A549 (cell line): ENCODE results near the gene GPRC5D. TPM values are rescaled to one million over a fixed set of nuclear protein-coding genes. Genes with fewer than 3 reads are reported as not detected.
A peak's percentile ranks its signal among the peaks of the same experiment; 100 is the strongest.

ENCODE experiments used
- ATAC-seq, 2 experiments: fragments of 200-7000 bp in 1 of 2; fragments of >200 bp in 1 of 2; cut with Nextera tagmentation in 1 of 2; cut with Tn5 transposase in 1 of 2; 3 replicates each; pipeline versions ENCODE4 v1.8.0 to v1.9.1; 2018 to 2020; ENCODE audit warnings: mild to moderate bottlenecking in 1 of 2, moderate library complexity in 1 of 2
- CTCF ChIA-PET: fragments of 300-600 bp; sonication (Branson Sonifier 250); formaldehyde crosslinking; extraction: SDS; loops from one replicate; lab custom pipeline; 2021; ENCODE audit warnings: antibody characterized with exemption, inconsistent platforms; lab: Yijun Ruan, JAX
- POLR2A ChIA-PET: fragments of 350-600 bp; formaldehyde crosslinking; extraction: SDS; loops from one replicate; lab custom pipeline; 2021; ENCODE audit warnings: antibody characterized with exemption, inconsistent platforms; lab: Yijun Ruan, JAX
- DNase-seq, 2 experiments: peaks; one replicate each; pipeline versions ENCODE4 v3.0.0 to v3.0.0-alpha.2; 2011 to 2016; ENCODE audit warnings: low read depth in 1 of 2, low spot score in 1 of 2
- FAIRE-seq: peaks from 2 replicates; lab custom pipeline; 2011; peaks lifted over from hg19 to GRCh38; lab: Jason Lieb, UNC
- H3K27ac ChIP-seq, 2 experiments: fragments of >200 bp; sonication (Bioruptor Twin); formaldehyde crosslinking; 3 replicates each; pipeline ENCODE4 v1.5.1; 2016 to 2017
- H3K4me1 ChIP-seq: fragments of >200 bp; sonication (Bioruptor Twin); formaldehyde crosslinking; 3 replicates; pipeline ENCODE4 v1.6.1; 2016
- H3K4me2 ChIP-seq: fragments of >200 bp; sonication (Bioruptor Twin); formaldehyde crosslinking; 3 replicates; pipeline ENCODE4 v1.6.1; 2016
- H3K4me3 ChIP-seq: fragments of >200 bp; sonication (Bioruptor Twin); formaldehyde crosslinking; 3 replicates; pipeline ENCODE4 v1.5.1; 2016
- H3K9me3 ChIP-seq: fragments of >200 bp; sonication (Bioruptor Twin); formaldehyde crosslinking; 3 replicates; pipeline ENCODE4 v1.6.1; 2016
- ATOH8 ChIP-seq: fragments of 250-450 bp; sonication (Bioruptor Pico); IDR thresholded peaks from 2 replicates; pipeline ENCODE4 v1.5.0; 2020; ENCODE audit warnings: low read depth, mild to moderate bottlenecking, moderate library complexity
- BCL3 ChIP-seq: fragments of >200 bp; sonication (Bioruptor Twin); formaldehyde crosslinking; IDR thresholded peaks from 3 replicates; pipeline ENCODE4 v1.6.1; 2016
- CBX2 ChIP-seq: fragments of 200-600 bp; sonication (generic); IDR thresholded peaks from 2 replicates; pipeline ENCODE4 v1.6.1; 2016; ENCODE audit warnings: low read depth, mild to moderate bottlenecking, borderline replicate concordance
- E2F6 ChIP-seq: IDR thresholded peaks from 2 replicates; pipeline ENCODE4 v1.6.1; 2012; ENCODE audit warnings: low read depth, borderline replicate concordance
- ESRRA ChIP-seq: fragments of 150-350 bp; IDR thresholded peaks from 2 replicates; pipeline ENCODE4 v1.6.1; 2014; ENCODE audit warnings: mild to moderate bottlenecking, low read length, borderline replicate concordance
- FOSB ChIP-seq: fragments of 250-450 bp; sonication (Bioruptor Pico); IDR thresholded peaks from 2 replicates; pipeline ENCODE4 v1.5.0; 2020; ENCODE audit warnings: mild to moderate bottlenecking, moderate library complexity
- FOSL2 ChIP-seq, 2 experiments: fragments of 450-650 bp in 1 of 2; fragments of >200 bp in 1 of 2; sonication (Bioruptor Twin) in 1 of 2; formaldehyde crosslinking; IDR thresholded peaks; 2 replicates each; pipeline versions ENCODE4 v1.5.0 to v1.6.1; 2016 to 2020; ENCODE audit warnings: mild to moderate bottlenecking in 1 of 2, moderate library complexity in 1 of 2
- HOXA7 ChIP-seq: fragments of 250-450 bp; sonication (Bioruptor Pico); IDR thresholded peaks from 2 replicates; pipeline ENCODE4 v1.5.0; 2020; ENCODE audit warnings: mild to moderate bottlenecking, moderate library complexity
- HOXB5 ChIP-seq: fragments of 250-450 bp; sonication (Bioruptor Pico); IDR thresholded peaks from 2 replicates; pipeline ENCODE4 v1.5.0; 2020; ENCODE audit warnings: mild to moderate bottlenecking, moderate library complexity
- MAFK ChIP-seq: fragments of 450-650 bp; IDR thresholded peaks from 2 replicates; pipeline ENCODE4 v1.6.1; 2014; ENCODE audit not compliant: partially characterized antibody
- MAZ ChIP-seq: fragments of 150-350 bp; IDR thresholded peaks from 2 replicates; pipeline ENCODE4 v1.6.1; 2014; ENCODE audit warnings: antibody characterized with exemption, low read depth, low read length, borderline replicate concordance
- MYC ChIP-seq: IDR thresholded peaks from 2 replicates; pipeline ENCODE4 v1.6.1; 2012; ENCODE audit warnings: mild to moderate bottlenecking, inconsistent platforms, low read length, improper control_type of control experiment, borderline replicate concordance
- NFE2L2 ChIP-seq: fragments of 150-350 bp; conservative IDR thresholded peaks from 2 replicates; pipeline ENCODE4 v1.6.1; 2014; ENCODE audit warnings: low read length
- POLR2AphosphoS2 ChIP-seq: conservative IDR thresholded peaks from 2 replicates; pipeline ENCODE4 v1.6.1; 2012; ENCODE audit warnings: low read length, improper control_type of control experiment, inconsistent platforms
- RCOR1 ChIP-seq: fragments of 150-350 bp; IDR thresholded peaks from 2 replicates; pipeline ENCODE4 v1.6.1; 2014; ENCODE audit warnings: antibody characterized with exemption, low read length, low read depth
- RFX5 ChIP-seq: fragments of 450-650 bp; IDR thresholded peaks from 2 replicates; pipeline ENCODE4 v1.7.1; 2014; ENCODE audit warnings: antibody characterized with exemption, mild to moderate bottlenecking, moderate library complexity
- RNF2 ChIP-seq: fragments of 200-600 bp; sonication (generic); IDR thresholded peaks from 2 replicates; pipeline ENCODE4 v1.6.1; 2016; ENCODE audit warnings: low read depth, mild to moderate bottlenecking, antibody characterized with exemption, moderate library complexity, borderline replicate concordance
- SMC3 ChIP-seq: fragments of >200 bp; sonication (Bioruptor Twin); formaldehyde crosslinking; IDR thresholded peaks from 3 replicates; pipeline ENCODE4 v1.6.1; 2018; ENCODE audit warnings: inconsistent platforms
- TFCP2L1 ChIP-seq: fragments of 250-450 bp; sonication (Bioruptor Pico); IDR thresholded peaks from 2 replicates; pipeline ENCODE4 v1.5.0; 2021; ENCODE audit warnings: mild to moderate bottlenecking
- ZC3H11A ChIP-seq: fragments of 450-650 bp; IDR thresholded peaks from 2 replicates; pipeline ENCODE4 v1.6.1; 2014; ENCODE audit warnings: antibody characterized with exemption, mild to moderate bottlenecking
- ZSCAN20 ChIP-seq: fragments of 250-450 bp; sonication (Bioruptor Pico); IDR thresholded peaks from 2 replicates; pipeline ENCODE4 v1.8.0; 2022; ENCODE audit warnings: mild to moderate bottlenecking, moderate library complexity
- WGBS: methylation state at CpG from one replicate; pipeline ENCODE4 v1.1.6; 2017; ENCODE audit errors: missing lambda C conversion rate; 5-methylcytosine and 5-hydroxymethylcytosine counted together
- polyA plus RNA-seq, 4 experiments: library from polyadenylated mRNA; depleted of rRNA in 3 of 4; stranded (reverse); fragments of >200 nt; fragmentation: RNase III in 1 of 4; extraction: RNeasy Plus Mini Kit Qiagen cat#74134 plus additional on column Dnase treatment in 1 of 4; gene quantifications; 2 replicates in 3 of 4; 3 replicates in 1 of 4; pipeline ENCODE4 v1.2.3, GENCODE V29; 2011 to 2017
- TF ChIP-seq, protein P1 (sequence below): fragments of 150-350 bp; IDR thresholded peaks from 2 replicates; pipeline ENCODE4 v1.6.1; 2014; ENCODE audit warnings: low read depth, mild to moderate bottlenecking, low read length
- TF ChIP-seq, protein P2 (sequence below): IDR thresholded peaks from 2 replicates; pipeline ENCODE4 v1.6.1; 2012

Gene GPRC5D
- polyA plus RNA-seq, 2 of the 4 experiments (the other 2 are of a cell fraction): not detected

GRCh38 chr12:12926571-12927071 lies 25.3 kb downstream of the GPRC5D start (continued):
- TF ChIP-seq MAZ (no peak), FOSB (CRISPR knock-in tag) (peak; percentile 22; the same call in 1 of the 2 replicates)

DNA sequence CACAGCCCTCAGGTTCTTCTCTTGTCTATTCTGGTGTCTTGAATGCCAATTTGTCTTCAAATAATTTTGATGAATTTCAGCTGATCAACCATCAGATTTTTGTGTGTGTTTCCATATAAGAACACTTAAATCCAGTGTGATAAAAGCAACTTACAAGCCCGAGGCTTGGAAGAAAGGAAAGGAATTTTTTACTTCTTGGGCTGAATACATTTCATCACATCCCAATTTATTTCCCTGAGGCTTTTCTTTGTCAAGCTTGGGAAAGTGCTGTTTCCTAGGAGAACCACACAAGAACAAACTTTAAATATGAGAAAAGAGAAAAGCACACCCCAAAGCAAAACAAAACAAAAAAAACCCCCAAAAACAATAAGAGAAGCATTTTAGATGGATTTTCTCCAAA lies 26.6 kb downstream of the GPRC5D start:
- WGBS: 25% methylated on average over 1 of the region's 1 CpG
- Histone ChIP-seq H3K4me3 (no peak overlapping the region), H3K27ac (peak overlapping the region in 1 of 2 experiments; percentile 86; a peak in 3 of 6 replicates), H3K9me3 (no peaks in the 10 kb centered on the region), H3K4me1 (peaks cover 38% of the 10 kb centered on the region), H3K4me2 (no peak overlapping the region)
- DNase-seq: no peak
- ATAC-seq: no peak
- CTCF ChIA-PET: interaction anchor here (1.3 to 3.8 kb wide), 4 partner anchors 10 to 58 kb away, joined by 3 to 20 read pairs (median 6); no protein-coding TSS in a partner anchor
- TF ChIP-seq SMC3 (no peak), HOXA7 (peak; percentile 59; the same call in 1 of the 2 replicates)
- no peak for FAIRE-seq
- POLR2A ChIA-PET: no interaction called here

GRCh38 chr12:12924169-12924568 lies 27.8 kb downstream of the GPRC5D start:
- Histone ChIP-seq H3K4me3 (no peak overlapping the region), H3K4me2 (no peak overlapping the region)
- POLR2A ChIA-PET: no interaction called here
- DNase-seq (peak in 1 of 2 experiments; percentile 30), ATAC-seq (no peak; a peak in 1 of 6 replicates)
- CTCF ChIA-PET: interaction anchor here (0.6 to 3.8 kb wide), 5 partner anchors 8 to 63 kb away, joined by 3 to 20 read pairs (median 4); no protein-coding TSS in a partner anchor
- TF ChIP-seq MYC (no peak), RNF2 (no peak), POLR2AphosphoS2 (peak; percentile 43; the same call in 1 of the 2 replicates), ZC3H11A (no peak), ZSCAN20 (CRISPR knock-in tag) (no peak), ATOH8 (CRISPR knock-in tag) (no peak)
- TF ChIP-seq, protein P1, sequence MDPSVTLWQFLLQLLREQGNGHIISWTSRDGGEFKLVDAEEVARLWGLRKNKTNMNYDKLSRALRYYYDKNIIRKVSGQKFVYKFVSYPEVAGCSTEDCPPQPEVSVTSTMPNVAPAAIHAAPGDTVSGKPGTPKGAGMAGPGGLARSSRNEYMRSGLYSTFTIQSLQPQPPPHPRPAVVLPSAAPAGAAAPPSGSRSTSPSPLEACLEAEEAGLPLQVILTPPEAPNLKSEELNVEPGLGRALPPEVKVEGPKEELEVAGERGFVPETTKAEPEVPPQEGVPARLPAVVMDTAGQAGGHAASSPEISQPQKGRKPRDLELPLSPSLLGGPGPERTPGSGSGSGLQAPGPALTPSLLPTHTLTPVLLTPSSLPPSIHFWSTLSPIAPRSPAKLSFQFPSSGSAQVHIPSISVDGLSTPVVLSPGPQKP: no peak
- TF ChIP-seq, protein P2, sequence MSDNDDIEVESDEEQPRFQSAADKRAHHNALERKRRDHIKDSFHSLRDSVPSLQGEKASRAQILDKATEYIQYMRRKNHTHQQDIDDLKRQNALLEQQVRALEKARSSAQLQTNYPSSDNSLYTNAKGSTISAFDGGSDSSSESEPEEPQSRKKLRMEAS: no peak
- TF ChIP-seq, all 56 proteins: peak for 1
- no peak for FAIRE-seq
- WGBS: 85% methylated on average over 4 of the region's 4 CpGs
- Histone ChIP-seq H3K4me1 (peaks cover 41% of the 10 kb centered on the region), H3K27ac (0 out of 6 replicates have a peak overlapping the region, but pooled peaks of 1 of the 2 experiments have one; percentile 6), H3K9me3 (no peaks in the 10 kb centered on the region)

DNA sequence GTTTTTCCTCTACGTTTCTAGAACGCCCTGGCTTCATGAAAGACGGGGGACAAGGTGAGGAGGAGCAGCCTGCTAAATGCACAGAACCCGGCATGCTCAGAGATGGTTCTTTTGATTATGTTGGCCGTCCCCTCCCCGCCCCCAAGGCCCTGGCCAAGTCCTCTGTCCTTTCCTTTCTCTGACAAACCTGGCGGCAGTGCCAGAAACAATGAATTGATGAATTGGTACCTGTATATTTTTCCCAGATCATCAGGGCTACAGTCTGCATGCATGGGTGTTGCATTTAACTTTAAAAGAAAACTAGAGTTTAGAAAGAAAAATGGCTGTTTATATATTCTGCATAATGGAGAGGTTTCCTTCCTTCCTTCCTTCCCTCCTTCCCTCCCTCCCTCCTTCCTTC lies 29.0 kb downstream of the GPRC5D start:
- no peaks in the 10 kb centered on the region for H3K9me3 ChIP-seq
- ATAC-seq: no peak
- peak in 1 of 2 experiments; percentile 17 for DNase-seq
- ChIA-PET POLR2A (no interaction called here), CTCF (interaction anchor here (1.2 to 2.1 kb wide), 3 partner anchors 14 to 64 kb away, joined by 3 to 5 read pairs (median 4); no protein-coding TSS in a partner anchor)
- H3K4me1 ChIP-seq: peaks cover 53% of the 10 kb centered on the region
- no peak for FAIRE-seq
- no peak overlapping the region for H3K4me2 ChIP-seq
- WGBS: 90% methylated on average over 7 of the region's 7 CpGs
- 0 out of 6 replicates have a peak overlapping the region, but pooled peaks of 1 of the 2 experiments have one; percentile 63 for H3K27ac ChIP-seq
- no peak overlapping the region for H3K4me3 ChIP-seq
- no peak for TF ChIP-seq RCOR1
- TF ChIP-seq SMC3: no peak
- TF ChIP-seq RFX5: no peak
- TF ChIP-seq E2F6: no peak
- no peak for TF ChIP-seq CBX2
- TF ChIP-seq RNF2: no peak
- TF ChIP-seq FOSL2 (IDR thresholded peaks at IDR 0.05): no peak
- TF ChIP-seq FOSL2 (CRISPR knock-in tag; IDR thresholded peaks at IDR 0.05): no peak
- no peak for TF ChIP-seq ZC3H11A
- TF ChIP-seq BCL3: no peak
- TF ChIP-seq HOXA7: peak; percentile 59; the same call in 1 of the 2 replicates
- no peak for TF ChIP-seq ESRRA
- no peak for TF ChIP-seq ZSCAN20 (CRISPR knock-in tag)
- TF ChIP-seq TFCP2L1 (CRISPR knock-in tag): no peak
- no peak for TF ChIP-seq HOXB5 (CRISPR knock-in tag)
- TF ChIP-seq MAFK: no peak
- TF ChIP-seq FOSB (CRISPR knock-in tag): peak; percentile 67
- TF ChIP-seq NFE2L2: no peak
